GM19351 (cell line): Measurements from ENCODE around the gene ABLIM2.

Experiments
- ATAC-seq: cut with Tn5 transposase; IDR thresholded peaks from one replicate; pipeline ENCODE4 v1.9.1; 2021; ENCODE audit warnings: mild to moderate bottlenecking, moderate library complexity; ENCODE audit not compliant: unreplicated experiment

Gene ABLIM2

GRCh38 chr4:8158710-8159536 lies at the start of gene ABLIM2:
ABLIM2 (minus strand) TSS chr4:8158813; CDS start chr4:8158689, 124 bp downstream.
- ATAC-seq: peak; percentile 96

- ATAC-seq: no peak
Measured at GRCh38 chr4:8207314-8207713, 48.7 kb upstream of the ABLIM2 start.

- no peak for ATAC-seq
Measured at GRCh38 chr4:8205749-8206611, 47.4 kb upstream of the ABLIM2 start.

GRCh38 chr4:8205241-8205707 lies 46.7 kb upstream of the ABLIM2 start:
- no peak for ATAC-seq

DNA sequence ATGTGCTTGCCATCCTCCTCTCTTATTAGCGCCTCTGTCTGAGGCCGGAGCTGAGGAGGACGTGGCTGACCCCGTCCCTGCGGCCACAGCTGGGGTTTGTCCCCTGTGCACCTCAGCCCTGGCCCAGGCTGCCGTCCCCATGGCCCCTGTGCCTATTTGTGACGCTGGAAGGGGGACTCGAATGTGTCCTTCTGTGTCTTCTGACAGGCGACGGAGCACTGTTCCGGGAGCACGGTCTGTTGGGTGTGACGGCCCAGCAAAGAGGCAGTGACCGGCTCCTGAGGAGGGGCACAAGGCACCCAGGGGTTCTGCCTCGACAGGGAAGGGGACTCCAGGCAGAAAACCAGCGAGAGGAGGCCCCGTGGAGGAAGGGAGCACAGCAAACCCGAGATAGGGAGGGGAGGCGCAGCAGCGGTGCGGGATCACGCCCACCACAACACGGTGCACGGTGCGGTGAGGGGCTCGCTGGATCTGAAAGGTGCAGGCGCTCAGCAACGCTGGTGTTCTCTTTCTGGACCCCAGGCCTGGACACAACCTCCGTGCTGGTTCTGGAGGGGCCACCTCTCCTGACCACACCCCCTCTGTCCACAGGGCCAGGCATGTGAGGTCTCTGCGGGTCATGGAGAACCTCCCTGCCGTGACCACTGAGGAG lies 46.1 kb upstream of the ABLIM2 start:
- no peak for ATAC-seq

GRCh38 chr4:8203817-8204216 lies 45.2 kb upstream of the ABLIM2 start:
- no peak for ATAC-seq

GRCh38 chr4:8203052-8203401 lies 44.4 kb upstream of the ABLIM2 start:
- no peak for ATAC-seq

- no peak for ATAC-seq
Measured at GRCh38 chr4:8202108-8203051, 43.8 kb upstream of the ABLIM2 start.

DNA sequence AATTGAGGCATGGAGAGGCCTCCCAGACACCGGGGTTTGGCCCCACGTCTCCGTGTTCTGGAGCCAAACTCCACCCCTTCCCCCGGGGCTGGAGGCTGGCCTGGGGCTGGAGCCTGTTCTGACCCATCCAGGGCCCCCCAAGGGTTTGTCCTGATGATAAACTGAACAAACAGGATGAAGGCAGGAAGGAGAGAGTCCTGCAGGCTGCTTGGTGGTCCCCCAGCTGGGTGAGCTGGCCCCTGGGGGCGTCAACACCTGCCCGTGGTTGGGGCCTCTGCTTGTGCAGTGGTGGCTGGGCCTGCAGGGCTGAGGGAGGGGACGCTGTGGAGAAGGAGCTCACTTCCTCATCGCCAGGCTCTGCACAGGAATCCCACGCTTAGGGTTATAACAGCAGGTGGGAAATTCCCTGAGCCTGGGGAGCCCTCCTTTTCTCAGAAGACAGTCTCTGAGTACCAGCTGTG lies 42.7 kb upstream of the ABLIM2 start:
- peak; percentile 44 for ATAC-seq

DNA sequence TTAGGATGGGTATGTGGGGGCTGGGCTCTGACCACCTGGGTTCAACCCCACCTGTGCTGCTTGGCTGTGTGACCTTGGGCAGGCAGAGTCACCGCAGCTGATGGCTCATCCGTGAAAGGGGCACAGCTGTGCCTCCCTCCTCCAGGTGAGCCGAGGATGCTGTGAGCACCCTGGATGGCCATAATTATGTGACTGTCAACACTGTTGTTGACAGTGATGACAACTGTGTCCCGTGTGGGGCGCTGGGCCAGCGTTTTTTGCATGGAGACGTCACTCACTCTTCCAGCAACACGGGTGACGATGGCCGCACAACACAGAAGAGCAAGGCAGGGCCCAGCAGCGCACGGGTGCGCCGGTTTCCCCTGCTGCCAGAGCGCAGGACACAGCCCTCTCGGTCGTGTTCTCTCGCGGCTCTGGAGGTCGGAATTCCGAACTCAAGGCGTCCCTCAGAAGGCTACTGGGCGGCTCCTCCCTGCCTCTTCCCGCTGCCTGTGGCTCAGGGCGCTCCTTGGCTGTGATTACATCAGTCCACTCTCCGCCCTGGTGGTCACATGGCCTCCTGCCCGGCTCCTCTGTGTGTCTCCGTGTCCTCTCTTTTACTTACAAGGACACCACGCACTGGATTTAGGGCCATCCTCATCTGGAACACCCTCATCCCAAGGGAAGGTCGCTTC lies 41.8 kb upstream of the ABLIM2 start:
- no peak for ATAC-seq

GRCh38 chr4:8199594-8200301 lies 41.1 kb upstream of the ABLIM2 start:
- ATAC-seq: no peak

DNA sequence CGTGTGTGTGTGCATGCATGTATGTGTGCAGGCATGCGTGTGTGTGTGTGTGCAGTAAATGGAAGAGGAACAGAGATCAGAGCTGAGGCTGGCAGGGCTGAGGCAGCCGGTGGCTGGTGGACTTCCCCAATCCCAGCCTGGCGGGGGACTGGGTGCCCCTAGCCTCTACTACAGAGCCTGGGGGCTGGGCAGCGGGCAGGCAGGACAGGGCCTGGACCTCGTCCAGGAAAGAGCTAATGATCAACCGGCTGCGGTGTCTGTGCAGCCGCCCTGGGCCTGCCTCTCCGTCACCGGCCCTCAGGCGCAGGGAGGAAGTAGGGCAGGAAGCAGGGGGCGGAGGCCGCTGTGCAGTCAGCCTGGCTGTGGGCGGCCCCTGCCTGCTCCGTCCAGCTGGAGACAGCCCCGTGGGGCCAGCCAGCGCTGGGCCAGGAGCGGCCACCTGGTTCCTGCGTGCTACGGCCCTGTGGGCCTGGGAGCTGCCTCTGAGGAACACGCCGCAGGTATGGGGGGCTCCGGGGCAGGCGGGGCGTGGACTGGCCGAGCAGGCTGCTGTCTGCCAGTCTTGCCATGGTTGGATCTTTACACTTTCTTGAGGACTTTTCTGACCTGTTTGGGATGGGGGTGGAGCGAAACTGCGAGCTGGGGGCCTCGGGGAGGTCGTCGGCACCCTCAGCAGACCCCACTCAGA lies 40.4 kb upstream of the ABLIM2 start, which contains the start of gene SH3TC1:
Gene SH3TC1, plus strand, starts transcription at position 385 of the 688 bp plus-strand sequence. CDS start 5,905 bp downstream, outside the sequence.
- peak; percentile 78 for ATAC-seq

DNA sequence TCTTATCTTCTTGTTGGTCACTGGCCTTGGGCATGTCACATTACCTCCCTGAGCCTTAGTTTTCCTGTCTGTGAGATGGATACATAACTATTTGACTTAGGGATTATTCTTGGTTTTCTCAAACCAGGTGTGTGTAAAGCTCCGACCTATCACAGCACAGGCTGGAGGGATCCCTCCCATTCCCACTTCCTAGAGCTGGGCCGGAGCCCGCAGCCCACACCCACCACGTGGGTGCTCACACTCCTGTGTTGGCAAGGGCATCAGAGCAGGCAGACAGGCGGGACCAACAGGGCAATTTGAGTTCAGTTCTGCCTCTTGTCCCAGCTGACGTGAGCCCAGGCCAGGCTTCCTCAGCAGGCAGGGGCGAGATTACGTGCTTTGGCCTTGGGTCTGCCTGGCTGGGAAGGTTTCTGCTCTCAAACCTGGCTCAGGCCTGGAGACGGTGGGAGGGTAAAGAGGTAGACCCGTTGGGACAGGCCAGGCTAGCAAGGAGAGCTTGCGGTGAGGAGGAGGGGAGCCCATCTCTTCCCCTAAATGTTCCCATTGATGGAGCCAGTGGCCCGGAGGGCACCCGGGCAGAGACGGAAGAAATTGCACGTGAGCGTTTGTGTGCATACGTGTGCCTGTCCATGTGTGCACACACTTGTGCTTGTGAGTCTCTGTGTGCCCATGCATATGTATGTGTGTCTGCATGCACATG lies 39.7 kb upstream of the ABLIM2 start:
- no peak for ATAC-seq

- no peak for ATAC-seq
Measured at GRCh38 chr4:8197521-8197920, 38.9 kb upstream of the ABLIM2 start.

DNA sequence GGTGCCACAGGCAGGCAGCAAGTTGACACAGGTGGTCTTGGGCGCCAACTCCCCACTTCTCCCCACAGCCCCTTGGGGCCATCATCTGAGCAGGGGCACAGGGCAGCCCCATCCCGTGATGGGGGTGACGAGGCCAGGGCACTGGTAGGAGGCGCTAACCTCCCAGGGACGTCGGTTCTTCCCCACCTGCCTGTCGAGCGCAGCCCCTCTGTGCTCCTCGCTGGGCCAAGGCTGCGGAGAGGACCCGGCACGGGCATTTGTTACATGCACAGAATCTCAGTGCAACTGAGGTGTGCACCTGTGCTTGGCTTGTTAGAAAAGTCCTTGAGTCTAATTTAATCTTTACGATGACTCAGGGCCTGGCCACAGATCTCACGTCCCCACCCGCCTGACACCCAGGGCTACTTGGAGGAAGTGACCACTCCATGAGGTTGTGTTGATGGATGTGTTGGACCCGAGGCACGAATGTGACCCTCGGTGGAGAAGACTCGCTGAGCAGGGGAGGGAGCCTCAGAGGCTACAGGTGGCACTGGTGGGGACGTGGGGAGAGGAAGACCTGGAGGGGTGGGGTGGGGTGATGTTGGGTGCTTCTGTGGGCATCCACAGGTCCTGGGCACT lies 37.3 kb upstream of the ABLIM2 start:
- no peak for ATAC-seq

DNA sequence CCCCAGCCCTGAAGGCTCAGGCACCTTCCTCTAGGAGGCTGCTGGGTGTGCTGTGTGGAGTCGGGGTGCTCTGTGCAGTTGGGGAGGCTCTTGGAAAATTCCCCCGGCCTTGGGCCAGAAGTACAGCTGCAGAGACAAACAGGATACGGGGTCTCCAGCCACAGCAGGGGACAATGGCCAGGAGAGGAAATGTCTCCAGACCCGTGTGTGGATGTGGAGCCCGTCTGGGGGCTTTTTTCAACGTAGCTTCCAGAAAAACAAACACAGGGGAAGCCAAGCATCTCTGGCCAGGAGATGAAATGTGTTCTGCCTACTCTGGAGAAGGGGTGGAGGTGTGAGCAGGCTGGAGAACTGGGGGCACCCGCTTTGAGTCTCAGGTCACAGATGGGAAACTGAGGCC lies 36.8 kb upstream of the ABLIM2 start:
- ATAC-seq: no peak
